Keratinocyte (primary cell): ENCODE measurements around the gene SFN. TPM values are rescaled to one million over a fixed set of nuclear protein-coding genes. Genes with fewer than 3 reads are reported as not detected.

Experiments
- DNase-seq: peaks from one replicate; pipeline ENCODE4 v3.0.0-alpha.2; 2011; ENCODE audit warnings: low read depth, missing footprints, low spot score
- FAIRE-seq: peaks from 2 replicates; lab custom pipeline; 2011; peaks lifted over from hg19 to GRCh38; lab: Jason Lieb, UNC
- H2AFZ ChIP-seq: 2 replicates; pipeline ENCODE4 v1.6.0; 2012; ENCODE audit warnings: low read length, control low read depth, inconsistent platforms; ENCODE audit not compliant: control insufficient read depth
- H3K27ac ChIP-seq: 2 replicates; pipeline ENCODE4 v1.5.1; 2011; ENCODE audit warnings: low read length; ENCODE audit not compliant: control insufficient read depth, insufficient read depth
- H3K27me3 ChIP-seq: 3 replicates; pipeline ENCODE4 v1.6.0; 2011; ENCODE audit warnings: low read length; ENCODE audit not compliant: control insufficient read depth, insufficient read depth; ENCODE audit errors: extremely low read depth
- H3K36me3 ChIP-seq, 2 experiments: 2 replicates in 1 of 2; 3 replicates in 1 of 2; pipeline ENCODE4 v1.5.1; 2011; ENCODE audit warnings: low read length in 2 of 2, mild to moderate bottlenecking in 1 of 2; ENCODE audit not compliant: control insufficient read depth in 2 of 2, insufficient read depth in 2 of 2; ENCODE audit errors: extremely low read depth in 1 of 2
- H3K4me1 ChIP-seq: 3 replicates; pipeline ENCODE4 v1.5.1; 2011; ENCODE audit warnings: low read length; ENCODE audit not compliant: control insufficient read depth, insufficient read depth; ENCODE audit errors: extremely low read depth
- H3K4me2 ChIP-seq: 3 replicates; pipeline ENCODE4 v1.6.0; 2011; ENCODE audit warnings: low read depth, low read length; ENCODE audit not compliant: control insufficient read depth, insufficient read depth; ENCODE audit errors: extremely low read depth
- H3K4me3 ChIP-seq, 3 experiments: fragments of 200-600 bp in 1 of 3; sonication (generic) in 1 of 3; 2 replicates in 2 of 3; 3 replicates in 1 of 3; pipeline ENCODE4 v1.5.1; 2011 to 2016; ENCODE audit warnings: low read length in 3 of 3, mild to moderate bottlenecking in 3 of 3, control low read depth in 2 of 3, inconsistent platforms in 1 of 3, low read depth in 1 of 3, mixed read lengths in 1 of 3, mixed run types in 1 of 3, moderate library complexity in 1 of 3; ENCODE audit not compliant: control insufficient read depth in 2 of 3, insufficient read depth in 2 of 3; ENCODE audit errors: extremely low read depth in 1 of 3
- H3K79me2 ChIP-seq: 2 replicates; pipeline ENCODE4 v1.6.0; 2012; ENCODE audit warnings: low read length; ENCODE audit not compliant: control insufficient read depth, insufficient read depth
- H3K9ac ChIP-seq: 3 replicates; pipeline ENCODE4 v1.6.0; 2011; ENCODE audit warnings: low read length; ENCODE audit not compliant: control insufficient read depth, insufficient read depth; ENCODE audit errors: extremely low read depth
- H3K9me1 ChIP-seq: 3 replicates; pipeline ENCODE4 v1.6.0; 2011; ENCODE audit warnings: low read length; ENCODE audit not compliant: control insufficient read depth, insufficient read depth; ENCODE audit errors: extremely low read depth
- H3K9me3 ChIP-seq: 2 replicates; pipeline ENCODE4 v1.5.1; 2012; ENCODE audit warnings: low read depth, low read length; ENCODE audit not compliant: control insufficient read depth
- H4K20me1 ChIP-seq: 3 replicates; pipeline ENCODE4 v1.6.0; 2011; ENCODE audit warnings: low read length; ENCODE audit not compliant: control insufficient read depth, insufficient read depth; ENCODE audit errors: extremely low read depth
- EZH2 ChIP-seq: IDR thresholded peaks from one replicate; pipeline ENCODE4 v1.6.1; 2012; ENCODE audit warnings: inconsistent platforms, mild to moderate bottlenecking, low read length, moderate library complexity
- dilution Hi-C: fragments of 300-500 bp; cut with MboI; formaldehyde crosslinking; loops from one replicate; pipeline ENCODE4 v1.7.0; 2020; ENCODE audit warnings: low sequenced_read_pairs; ENCODE audit not compliant: extremely low pct_ligation_motif_present
- polyA plus RNA-seq, 5 experiments: library from polyadenylated mRNA; depleted of rRNA in 3 of 5; stranded (reverse) in 3 of 5; stranded (forward) in 1 of 5; unstranded in 1 of 5; fragments of >200 nt; gene quantifications; 1 replicate in 1 of 5; 2 replicates in 3 of 5; 3 replicates in 1 of 5; pipeline versions ENCODE4 v1.2.1 to v1.2.3, GENCODE V29; 2011 to 2012; ENCODE audit warnings: missing spikeins in 2 of 5, low read depth in 1 of 5, low replicate concordance in 1 of 5
- TF ChIP-seq, protein P1 (sequence below), 3 experiments: IDR thresholded peaks in 1 of 3; conservative IDR thresholded peaks in 1 of 3; optimal IDR thresholded peaks in 1 of 3; 2 replicates in 2 of 3; 3 replicates in 1 of 3; pipeline versions ENCODE3 to v1.5.1; 2011; ENCODE audit warnings: low read length in 3 of 3, mild to moderate bottlenecking in 3 of 3, moderate library complexity in 2 of 3, control low read depth in 1 of 3, inconsistent platforms in 1 of 3; ENCODE audit not compliant: insufficient read depth in 2 of 3; ENCODE audit errors: extremely low read depth in 1 of 3

SFN gene
- polyA plus RNA-seq, 1 donor (not counting 4 experiments of a cell fraction or from before 2014, with no cell fraction given) = 1,394 TPM

DNA sequence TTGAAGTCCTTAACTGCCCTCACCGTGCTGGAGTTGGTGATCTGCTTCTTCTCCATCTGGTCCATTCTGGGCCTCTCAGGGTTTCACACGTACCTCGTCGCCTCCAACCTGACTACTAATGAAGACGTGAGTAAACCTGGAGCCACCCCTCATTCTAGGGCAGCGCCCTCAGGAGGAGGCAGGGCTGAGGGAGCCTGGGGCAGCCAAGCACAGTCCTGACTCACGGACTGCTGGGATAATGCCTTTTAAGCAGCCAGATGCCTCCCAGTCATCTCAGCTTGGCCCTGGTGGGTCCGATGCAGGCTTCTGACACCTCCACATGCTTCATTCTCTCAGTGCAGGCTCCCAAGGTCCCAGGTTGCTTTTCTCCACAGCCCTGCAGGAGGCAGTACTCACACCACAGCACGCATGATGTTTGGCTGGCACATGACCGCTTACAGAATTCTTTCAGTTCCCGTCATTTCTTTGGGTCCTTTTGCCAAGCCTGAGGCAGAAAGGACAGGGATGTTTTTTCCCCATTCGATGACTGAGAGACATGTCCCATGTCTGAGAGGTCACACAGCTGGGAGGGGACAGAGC lies 11.8 kb upstream of the SFN start:
- FAIRE-seq = peak; percentile 74
- H4K20me1 ChIP-seq = no peaks in the 10 kb centered on the region
- H3K9ac ChIP-seq = peak overlapping the region; percentile 94
- H3K27ac ChIP-seq = peak overlapping the region; percentile 100
- no peak for DNase-seq
- H3K79me2 ChIP-seq = no peaks in the 10 kb centered on the region
- H3K4me1 ChIP-seq = peaks cover 77% of the 10 kb centered on the region
- H2AFZ ChIP-seq = no peak overlapping the region
- H3K4me2 ChIP-seq = no peak overlapping the region
- no peaks in the 10 kb centered on the region for H3K27me3 ChIP-seq
- H3K4me3 ChIP-seq = no peak overlapping the region
- H3K9me3 ChIP-seq = no peaks in the 10 kb centered on the region
- peaks cover 4% of the 10 kb centered on the region for H3K9me1 ChIP-seq
- dilution Hi-C loops = no loop called here
- peaks cover 9 to 45% of the 10 kb centered on the region in 2 experiments for H3K36me3 ChIP-seq
- TF ChIP-seq, protein P1, sequence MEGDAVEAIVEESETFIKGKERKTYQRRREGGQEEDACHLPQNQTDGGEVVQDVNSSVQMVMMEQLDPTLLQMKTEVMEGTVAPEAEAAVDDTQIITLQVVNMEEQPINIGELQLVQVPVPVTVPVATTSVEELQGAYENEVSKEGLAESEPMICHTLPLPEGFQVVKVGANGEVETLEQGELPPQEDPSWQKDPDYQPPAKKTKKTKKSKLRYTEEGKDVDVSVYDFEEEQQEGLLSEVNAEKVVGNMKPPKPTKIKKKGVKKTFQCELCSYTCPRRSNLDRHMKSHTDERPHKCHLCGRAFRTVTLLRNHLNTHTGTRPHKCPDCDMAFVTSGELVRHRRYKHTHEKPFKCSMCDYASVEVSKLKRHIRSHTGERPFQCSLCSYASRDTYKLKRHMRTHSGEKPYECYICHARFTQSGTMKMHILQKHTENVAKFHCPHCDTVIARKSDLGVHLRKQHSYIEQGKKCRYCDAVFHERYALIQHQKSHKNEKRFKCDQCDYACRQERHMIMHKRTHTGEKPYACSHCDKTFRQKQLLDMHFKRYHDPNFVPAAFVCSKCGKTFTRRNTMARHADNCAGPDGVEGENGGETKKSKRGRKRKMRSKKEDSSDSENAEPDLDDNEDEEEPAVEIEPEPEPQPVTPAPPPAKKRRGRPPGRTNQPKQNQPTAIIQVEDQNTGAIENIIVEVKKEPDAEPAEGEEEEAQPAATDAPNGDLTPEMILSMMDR (optimal IDR thresholded peaks at IDR 0.05 in 1 of 3, IDR thresholded peaks at IDR 0.05 in 1 of 3, conservative IDR thresholded peaks at IDR 0.05 in 1 of 3; ENCODE audit: extremely low read depth in 1 of 3, insufficient read depth in 2 of 3, low read length in 3 of 3) = peak in 2 of 3 experiments; percentile 63 to 75
- no peak for TF ChIP-seq EZH2

DNA sequence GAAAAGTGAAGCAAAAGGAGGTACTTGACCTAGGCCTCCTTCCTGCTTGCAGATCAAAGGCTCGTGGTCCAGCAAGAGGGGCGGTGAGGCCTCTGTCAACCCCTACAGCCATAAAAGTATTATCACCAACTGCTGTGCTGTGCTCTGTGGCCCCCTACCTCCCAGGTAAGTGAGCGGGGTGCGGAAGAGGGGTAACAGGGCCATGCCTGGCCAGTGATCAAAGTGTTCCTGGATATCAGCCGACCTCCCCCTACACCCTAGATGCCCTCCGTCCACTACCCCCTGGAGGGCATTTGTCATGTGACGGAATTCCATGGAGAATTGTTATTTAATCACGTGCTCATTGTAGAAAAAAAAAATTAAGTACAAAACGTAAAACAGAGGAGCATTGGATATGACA lies 10.2 kb upstream of the SFN start:
- no peak for FAIRE-seq
- no peak overlapping the region for H3K4me3 ChIP-seq
- no peak overlapping the region for H3K4me2 ChIP-seq
- peaks cover 9 to 45% of the 10 kb centered on the region in 2 experiments for H3K36me3 ChIP-seq
- no peaks in the 10 kb centered on the region for H3K79me2 ChIP-seq
- H4K20me1 ChIP-seq = no peaks in the 10 kb centered on the region
- no peak for TF ChIP-seq EZH2
- TF ChIP-seq, protein P1 (optimal IDR thresholded peaks at IDR 0.05 in 1 of 3, IDR thresholded peaks at IDR 0.05 in 1 of 3, conservative IDR thresholded peaks at IDR 0.05 in 1 of 3; ENCODE audit: extremely low read depth in 1 of 3, insufficient read depth in 2 of 3, low read length in 3 of 3) = no peak
- H3K9me1 ChIP-seq = peaks cover 4% of the 10 kb centered on the region
- H3K4me1 ChIP-seq = peaks cover 92% of the 10 kb centered on the region
- H3K9me3 ChIP-seq = no peaks in the 10 kb centered on the region
- dilution Hi-C loops = no loop called here
- H3K27ac ChIP-seq = peak overlapping the region; percentile 100
- H3K27me3 ChIP-seq = no peaks in the 10 kb centered on the region
- no peak overlapping the region for H2AFZ ChIP-seq
- H3K9ac ChIP-seq = peak overlapping the region; percentile 24
- no peak for DNase-seq
